ENCODE data around the gene ELMOD3. TPM values are rescaled to one million over a fixed set of nuclear protein-coding genes. Genes with fewer than 3 reads are reported as not detected.

Gene ELMOD3
- total and polyA plus RNA-seq, 4 donors: 5.5 to 15.8 (median 8.0) TPM

DNA sequence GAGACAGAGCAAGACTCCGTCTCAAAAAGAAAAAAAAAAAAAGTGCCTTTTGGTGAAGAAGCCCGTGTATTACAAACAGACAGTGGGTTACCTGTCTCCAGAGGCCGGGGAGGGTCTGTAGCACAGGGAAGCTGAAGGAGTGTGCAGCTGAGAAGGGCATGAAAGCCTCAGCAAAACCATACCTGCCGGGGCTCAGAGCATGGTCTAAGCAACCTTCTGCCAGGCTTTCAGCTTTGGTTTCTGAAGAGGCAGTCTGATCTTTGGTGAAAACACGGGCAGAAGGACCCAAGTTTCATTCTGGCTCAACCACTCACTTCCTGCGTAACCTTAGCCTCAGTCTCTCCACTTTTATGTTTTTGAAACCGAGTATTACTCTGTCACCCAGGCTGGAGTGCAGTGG lies 85.4 kb downstream of the ELMOD3 start:
- TF ChIP-seq RAD21 (IDR thresholded peaks at IDR 0.05) (no peak), FOXA2 (IDR thresholded peaks at IDR 0.05) (no peak), RXRA (IDR thresholded peaks at IDR 0.05) (no peak), SP1 (IDR thresholded peaks at IDR 0.05) (no peak), TAF1 (conservative IDR thresholded peaks at IDR 0.05) (no peak), EGR1 (IDR thresholded peaks at IDR 0.05; ENCODE audit: low read depth in 2 of 2) (no peak), NR2F2 (IDR thresholded peaks at IDR 0.05) (no peak)
- TF ChIP-seq, protein P1, sequence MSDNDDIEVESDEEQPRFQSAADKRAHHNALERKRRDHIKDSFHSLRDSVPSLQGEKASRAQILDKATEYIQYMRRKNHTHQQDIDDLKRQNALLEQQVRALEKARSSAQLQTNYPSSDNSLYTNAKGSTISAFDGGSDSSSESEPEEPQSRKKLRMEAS (IDR thresholded peaks at IDR 0.05): no peak
- TF ChIP-seq, protein P2, sequence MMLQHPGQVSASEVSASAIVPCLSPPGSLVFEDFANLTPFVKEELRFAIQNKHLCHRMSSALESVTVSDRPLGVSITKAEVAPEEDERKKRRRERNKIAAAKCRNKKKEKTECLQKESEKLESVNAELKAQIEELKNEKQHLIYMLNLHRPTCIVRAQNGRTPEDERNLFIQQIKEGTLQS (IDR thresholded peaks at IDR 0.05): no peak
- TF ChIP-seq, protein P3, sequence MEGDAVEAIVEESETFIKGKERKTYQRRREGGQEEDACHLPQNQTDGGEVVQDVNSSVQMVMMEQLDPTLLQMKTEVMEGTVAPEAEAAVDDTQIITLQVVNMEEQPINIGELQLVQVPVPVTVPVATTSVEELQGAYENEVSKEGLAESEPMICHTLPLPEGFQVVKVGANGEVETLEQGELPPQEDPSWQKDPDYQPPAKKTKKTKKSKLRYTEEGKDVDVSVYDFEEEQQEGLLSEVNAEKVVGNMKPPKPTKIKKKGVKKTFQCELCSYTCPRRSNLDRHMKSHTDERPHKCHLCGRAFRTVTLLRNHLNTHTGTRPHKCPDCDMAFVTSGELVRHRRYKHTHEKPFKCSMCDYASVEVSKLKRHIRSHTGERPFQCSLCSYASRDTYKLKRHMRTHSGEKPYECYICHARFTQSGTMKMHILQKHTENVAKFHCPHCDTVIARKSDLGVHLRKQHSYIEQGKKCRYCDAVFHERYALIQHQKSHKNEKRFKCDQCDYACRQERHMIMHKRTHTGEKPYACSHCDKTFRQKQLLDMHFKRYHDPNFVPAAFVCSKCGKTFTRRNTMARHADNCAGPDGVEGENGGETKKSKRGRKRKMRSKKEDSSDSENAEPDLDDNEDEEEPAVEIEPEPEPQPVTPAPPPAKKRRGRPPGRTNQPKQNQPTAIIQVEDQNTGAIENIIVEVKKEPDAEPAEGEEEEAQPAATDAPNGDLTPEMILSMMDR (IDR thresholded peaks at IDR 0.05; ENCODE audit: low read depth, low read length, missing input control): no peak
- Histone ChIP-seq H3K36me3 (ENCODE audit: control insufficient read depth in 4 of 4, insufficient read depth in 3 of 4, low read depth in 1 of 4, low read length in 3 of 4) (no peaks in the 10 kb centered on the region), H3K4me3 (ENCODE audit: low read depth in 1 of 3, low read length in 3 of 3) (no peak overlapping the region), H3K9me3 (ENCODE audit: control insufficient read depth in 4 of 4, low read length in 3 of 4) (no peaks in the 10 kb centered on the region), H3K9ac (ENCODE audit: low read depth in 1 of 2, low read length in 2 of 2) (no peak overlapping the region), H3K4me1 (ENCODE audit: control insufficient read depth in 4 of 4, insufficient read depth in 4 of 4, low read length in 3 of 4) (peaks cover 14 to 18% (median 16%) of the 10 kb centered on the region in 4 donors), H3K27ac (ENCODE audit: low read depth in 1 of 2, low read length in 2 of 2) (no peak overlapping the region), H3K27me3 (ENCODE audit: control insufficient read depth in 4 of 4, insufficient read depth in 4 of 4, low read length in 3 of 4) (no peaks in the 10 kb centered on the region)
- 88% methylated on average over 7 of the region's 7 CpGs for WGBS
- no peak for DNase-seq (ENCODE audit: low spot score)

DNA sequence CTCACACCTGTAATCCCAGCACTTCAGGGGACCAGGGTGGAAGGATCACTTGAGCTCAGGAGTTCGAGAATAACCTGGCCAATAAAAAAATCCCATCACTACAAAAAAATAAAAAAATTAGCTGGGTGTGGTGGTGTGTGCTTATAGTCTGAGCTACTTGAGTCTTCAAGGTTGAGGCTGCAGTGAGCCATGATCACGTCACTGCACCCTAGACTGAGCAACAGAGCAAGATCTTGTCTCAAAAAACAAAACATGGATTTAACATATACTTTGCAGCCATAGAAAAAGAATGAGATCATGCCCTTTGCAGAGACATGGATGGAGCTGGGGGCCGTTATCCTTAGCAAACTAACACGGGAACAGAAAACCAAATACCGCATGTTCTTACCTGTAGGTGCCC lies 86.2 kb downstream of the ELMOD3 start:
- Histone ChIP-seq H3K27me3 (ENCODE audit: control insufficient read depth in 4 of 4, insufficient read depth in 4 of 4, low read length in 3 of 4) (no peaks in the 10 kb centered on the region), H3K9ac (ENCODE audit: low read depth in 1 of 2, low read length in 2 of 2) (no peak overlapping the region), H3K27ac (ENCODE audit: low read depth in 1 of 2, low read length in 2 of 2) (no peak overlapping the region), H3K4me1 (ENCODE audit: control insufficient read depth in 4 of 4, insufficient read depth in 4 of 4, low read length in 3 of 4) (peaks cover 10 to 16% (median 13%) of the 10 kb centered on the region in 4 donors), H3K9me3 (ENCODE audit: control insufficient read depth in 4 of 4, low read length in 3 of 4) (no peaks in the 10 kb centered on the region), H3K36me3 (ENCODE audit: control insufficient read depth in 4 of 4, insufficient read depth in 3 of 4, low read depth in 1 of 4, low read length in 3 of 4) (no peaks in the 10 kb centered on the region), H3K4me3 (ENCODE audit: low read depth in 1 of 3, low read length in 3 of 3) (no peak overlapping the region)
- TF ChIP-seq HNF4A (conservative IDR thresholded peaks at IDR 0.05): no peak
- TF ChIP-seq YY1 (IDR thresholded peaks at IDR 0.05): no peak
- TF ChIP-seq, protein P2 (IDR thresholded peaks at IDR 0.05): no peak
- TF ChIP-seq RAD21 (IDR thresholded peaks at IDR 0.05): no peak
- TF ChIP-seq, protein P1 (IDR thresholded peaks at IDR 0.05): no peak
- TF ChIP-seq NR2F2 (IDR thresholded peaks at IDR 0.05): no peak
- no peak for TF ChIP-seq SP1 (IDR thresholded peaks at IDR 0.05)
- TF ChIP-seq, protein P4, sequence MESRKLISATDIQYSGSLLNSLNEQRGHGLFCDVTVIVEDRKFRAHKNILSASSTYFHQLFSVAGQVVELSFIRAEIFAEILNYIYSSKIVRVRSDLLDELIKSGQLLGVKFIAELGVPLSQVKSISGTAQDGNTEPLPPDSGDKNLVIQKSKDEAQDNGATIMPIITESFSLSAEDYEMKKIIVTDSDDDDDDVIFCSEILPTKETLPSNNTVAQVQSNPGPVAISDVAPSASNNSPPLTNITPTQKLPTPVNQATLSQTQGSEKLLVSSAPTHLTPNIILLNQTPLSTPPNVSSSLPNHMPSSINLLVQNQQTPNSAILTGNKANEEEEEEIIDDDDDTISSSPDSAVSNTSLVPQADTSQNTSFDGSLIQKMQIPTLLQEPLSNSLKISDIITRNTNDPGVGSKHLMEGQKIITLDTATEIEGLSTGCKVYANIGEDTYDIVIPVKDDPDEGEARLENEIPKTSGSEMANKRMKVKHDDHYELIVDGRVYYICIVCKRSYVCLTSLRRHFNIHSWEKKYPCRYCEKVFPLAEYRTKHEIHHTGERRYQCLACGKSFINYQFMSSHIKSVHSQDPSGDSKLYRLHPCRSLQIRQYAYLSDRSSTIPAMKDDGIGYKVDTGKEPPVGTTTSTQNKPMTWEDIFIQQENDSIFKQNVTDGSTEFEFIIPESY (IDR thresholded peaks at IDR 0.05): no peak
- no peak for TF ChIP-seq GABPA (IDR thresholded peaks at IDR 0.05 in 1 of 2, conservative IDR thresholded peaks at IDR 0.05 in 1 of 2)
- no peak for TF ChIP-seq FOXA2 (IDR thresholded peaks at IDR 0.05)
- no peak for TF ChIP-seq HNF4G (IDR thresholded peaks at IDR 0.05)
- TF ChIP-seq FOXA1 (IDR thresholded peaks at IDR 0.05): no peak
- TF ChIP-seq, protein P5, sequence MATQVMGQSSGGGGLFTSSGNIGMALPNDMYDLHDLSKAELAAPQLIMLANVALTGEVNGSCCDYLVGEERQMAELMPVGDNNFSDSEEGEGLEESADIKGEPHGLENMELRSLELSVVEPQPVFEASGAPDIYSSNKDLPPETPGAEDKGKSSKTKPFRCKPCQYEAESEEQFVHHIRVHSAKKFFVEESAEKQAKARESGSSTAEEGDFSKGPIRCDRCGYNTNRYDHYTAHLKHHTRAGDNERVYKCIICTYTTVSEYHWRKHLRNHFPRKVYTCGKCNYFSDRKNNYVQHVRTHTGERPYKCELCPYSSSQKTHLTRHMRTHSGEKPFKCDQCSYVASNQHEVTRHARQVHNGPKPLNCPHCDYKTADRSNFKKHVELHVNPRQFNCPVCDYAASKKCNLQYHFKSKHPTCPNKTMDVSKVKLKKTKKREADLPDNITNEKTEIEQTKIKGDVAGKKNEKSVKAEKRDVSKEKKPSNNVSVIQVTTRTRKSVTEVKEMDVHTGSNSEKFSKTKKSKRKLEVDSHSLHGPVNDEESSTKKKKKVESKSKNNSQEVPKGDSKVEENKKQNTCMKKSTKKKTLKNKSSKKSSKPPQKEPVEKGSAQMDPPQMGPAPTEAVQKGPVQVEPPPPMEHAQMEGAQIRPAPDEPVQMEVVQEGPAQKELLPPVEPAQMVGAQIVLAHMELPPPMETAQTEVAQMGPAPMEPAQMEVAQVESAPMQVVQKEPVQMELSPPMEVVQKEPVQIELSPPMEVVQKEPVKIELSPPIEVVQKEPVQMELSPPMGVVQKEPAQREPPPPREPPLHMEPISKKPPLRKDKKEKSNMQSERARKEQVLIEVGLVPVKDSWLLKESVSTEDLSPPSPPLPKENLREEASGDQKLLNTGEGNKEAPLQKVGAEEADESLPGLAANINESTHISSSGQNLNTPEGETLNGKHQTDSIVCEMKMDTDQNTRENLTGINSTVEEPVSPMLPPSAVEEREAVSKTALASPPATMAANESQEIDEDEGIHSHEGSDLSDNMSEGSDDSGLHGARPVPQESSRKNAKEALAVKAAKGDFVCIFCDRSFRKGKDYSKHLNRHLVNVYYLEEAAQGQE (IDR thresholded peaks at IDR 0.05): no peak
- no peak for TF ChIP-seq JUND (IDR thresholded peaks at IDR 0.05)
- TF ChIP-seq, protein P3 (IDR thresholded peaks at IDR 0.05; ENCODE audit: low read depth, low read length, missing input control): no peak
- no peak for TF ChIP-seq TAF1 (conservative IDR thresholded peaks at IDR 0.05)
- no peak for TF ChIP-seq EGR1 (IDR thresholded peaks at IDR 0.05; ENCODE audit: low read depth in 2 of 2)
- no peak for TF ChIP-seq RXRA (IDR thresholded peaks at IDR 0.05)
- WGBS: 95% methylated on average over 5 of the region's 5 CpGs
- DNase-seq (ENCODE audit: low spot score): no peak
